GM19043 (cell line): Measurements from ENCODE around the gene MYO1D.

Source experiments
- ATAC-seq: cut with Tn5 transposase; IDR thresholded peaks from one replicate; pipeline ENCODE4 v1.9.1; 2021; ENCODE audit warnings: low read depth; ENCODE audit not compliant: unreplicated experiment

The MYO1D gene

GRCh38 chr17:32520737-32521404, 356.1 kb downstream of the MYO1D start:
- ATAC-seq = no peak

- ATAC-seq = no peak
Observed at GRCh38 chr17:32520104-32520701, 356.7 kb downstream of the MYO1D start.

- ATAC-seq = no peak
Observed at GRCh38 chr17:32519228-32520103, 357.5 kb downstream of the MYO1D start.

- ATAC-seq = no peak
Observed at GRCh38 chr17:32518646-32519227, 358.2 kb downstream of the MYO1D start.

- no peak for ATAC-seq
Observed at GRCh38 chr17:32517982-32518381, 358.9 kb downstream of the MYO1D start.

GRCh38 chr17:32516940-32517701, 359.8 kb downstream of the MYO1D start:
- ATAC-seq = no peak

- no peak for ATAC-seq
Observed at GRCh38 chr17:32516450-32516849, 360.5 kb downstream of the MYO1D start.

- no peak for ATAC-seq
Observed at GRCh38 chr17:32515677-32516383, 361.1 kb downstream of the MYO1D start.

GRCh38 chr17:32514606-32515005, 362.3 kb downstream of the MYO1D start:
- ATAC-seq = no peak

GRCh38 chr17:32513579-32513978, 363.3 kb downstream of the MYO1D start:
- no peak for ATAC-seq

GRCh38 chr17:32512328-32512727, 364.6 kb downstream of the MYO1D start:
- ATAC-seq = no peak

GRCh38 chr17:32510466-32510865, 366.5 kb downstream of the MYO1D start:
- no peak for ATAC-seq

- ATAC-seq = no peak
Observed at GRCh38 chr17:32508926-32509325, 368.0 kb downstream of the MYO1D start.

GRCh38 chr17:32504166-32504990, 372.5 kb downstream of the MYO1D start:
- no peak for ATAC-seq

- peak; percentile 90 for ATAC-seq
Observed at GRCh38 chr17:32503251-32504165, 373.4 kb downstream of the MYO1D start.

GRCh38 chr17:32502710-32503109, 374.2 kb downstream of the MYO1D start:
- ATAC-seq = no peak

GRCh38 chr17:32502013-32502412, 374.9 kb downstream of the MYO1D start:
- no peak for ATAC-seq

GRCh38 chr17:32498391-32498790, 378.5 kb downstream of the MYO1D start:
- ATAC-seq = no peak
